Lung (tissue), 12 donors: Measurements from ENCODE around the gene ARHGAP10. TPM values are rescaled to one million over a fixed set of nuclear protein-coding genes. Genes with fewer than 3 reads are reported as not detected.

Experiments used
- ATAC-seq: fragments of 200-7000 bp; cut with Tn5 transposase; one replicate; pipeline ENCODE4 v1.9.1; 2020; ENCODE audit warnings: moderate number of reproducible peaks; ENCODE audit not compliant: insufficient read depth, low FRiP score
- DNase-seq, 3 donors: peaks; one replicate each; pipeline ENCODE4 v3.0.0-alpha.2; 2013 to 2017
- H3K27ac ChIP-seq, 2 donors: one replicate each; pipeline ENCODE4 v1.5.1; 2013; ENCODE audit warnings: mild to moderate bottlenecking in 2 of 2, moderate library complexity in 2 of 2, control low read depth in 1 of 2, inconsistent platforms in 1 of 2, low read depth in 1 of 2, low read length in 1 of 2
- H3K27me3 ChIP-seq, 3 donors: one replicate each; pipeline ENCODE4 v1.5.1; 2013; ENCODE audit warnings: low read length in 2 of 3; ENCODE audit not compliant: control insufficient read depth in 3 of 3, insufficient read depth in 3 of 3
- H3K36me3 ChIP-seq, 4 donors: one replicate each; pipeline ENCODE4 v1.5.1; 2013; ENCODE audit warnings: low read length in 4 of 4, mild to moderate bottlenecking in 1 of 4, moderate library complexity in 1 of 4; ENCODE audit not compliant: control insufficient read depth in 4 of 4, insufficient read depth in 4 of 4
- H3K4me1 ChIP-seq, 5 donors: one replicate each; pipeline ENCODE4 v1.5.1; 2013; ENCODE audit warnings: low read length in 5 of 5, mild to moderate bottlenecking in 2 of 5, moderate library complexity in 1 of 5; ENCODE audit not compliant: control insufficient read depth in 5 of 5, insufficient read depth in 5 of 5
- H3K4me3 ChIP-seq: one replicate; pipeline ENCODE4 v1.5.1; 2013; ENCODE audit warnings: mild to moderate bottlenecking, control low read depth, moderate library complexity
- H3K9ac ChIP-seq, 2 donors: one replicate each; pipeline ENCODE4 v1.5.1; 2013; ENCODE audit warnings: low read length in 2 of 2, control low read depth in 1 of 2; ENCODE audit not compliant: insufficient read depth in 1 of 2
- H3K9me3 ChIP-seq, 4 donors: one replicate each; pipeline ENCODE4 v1.5.1; 2013; ENCODE audit warnings: low read length in 3 of 4, mild to moderate bottlenecking in 1 of 4, moderate library complexity in 1 of 4; ENCODE audit not compliant: control insufficient read depth in 4 of 4, insufficient read depth in 3 of 4
- whole genome bisulfite sequencing, 2 donors: extraction: QIAGEN DNeasy Blood & Tissue Kit; methylation state at CpG; one replicate each; pipeline ENCODE4 v1.1.7; 2013; 5-methylcytosine and 5-hydroxymethylcytosine counted together
- polyA plus RNA-seq, 2 donors: library from polyadenylated mRNA; stranded (reverse); fragments of 200-250 nt; gene quantifications; one replicate each; pipeline ENCODE4 v1.2.1, GENCODE V29; 2013
- total RNA-seq, 2 donors: library from RNA; depleted of rRNA in 1 of 2; stranded (reverse); fragments of >200 nt in 1 of 2; gene quantifications; one replicate each; pipeline ENCODE4 v1.2.1, GENCODE V29; 2014 to 2021
- TF ChIP-seq, protein P1 (sequence below): IDR thresholded peaks from 2 replicates; pipeline ENCODE4 v1.5.1; 2012; ENCODE audit warnings: mild to moderate bottlenecking; ENCODE audit errors: control extremely low read depth, extremely low read depth
- donor health status: control.
- donor health status: control.
- donor health status: Bipolar disorder and iron deficiency.
- donor health status: healthy.
- donor health status: DM: yes; HTN: yes; CAD: no.

Gene ARHGAP10
- total and polyA plus RNA-seq, 4 donors, result 9.1 to 25.0 (median 17.5) TPM

DNA sequence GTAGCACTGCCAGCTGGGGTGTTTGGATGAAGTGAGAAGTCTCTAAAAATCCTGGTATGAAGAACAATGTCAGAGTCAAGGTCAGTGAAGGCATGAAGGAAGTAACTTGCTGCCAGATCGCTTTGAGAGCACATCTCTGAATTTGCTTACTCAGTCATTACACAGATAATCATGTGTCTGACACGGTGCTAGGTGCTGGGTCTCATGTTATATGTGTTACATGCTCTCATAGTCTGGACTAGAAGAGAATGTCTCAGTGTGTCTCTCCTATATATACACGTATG is 337.9 kb downstream of the ARHGAP10 start:
- TF ChIP-seq, protein P1, sequence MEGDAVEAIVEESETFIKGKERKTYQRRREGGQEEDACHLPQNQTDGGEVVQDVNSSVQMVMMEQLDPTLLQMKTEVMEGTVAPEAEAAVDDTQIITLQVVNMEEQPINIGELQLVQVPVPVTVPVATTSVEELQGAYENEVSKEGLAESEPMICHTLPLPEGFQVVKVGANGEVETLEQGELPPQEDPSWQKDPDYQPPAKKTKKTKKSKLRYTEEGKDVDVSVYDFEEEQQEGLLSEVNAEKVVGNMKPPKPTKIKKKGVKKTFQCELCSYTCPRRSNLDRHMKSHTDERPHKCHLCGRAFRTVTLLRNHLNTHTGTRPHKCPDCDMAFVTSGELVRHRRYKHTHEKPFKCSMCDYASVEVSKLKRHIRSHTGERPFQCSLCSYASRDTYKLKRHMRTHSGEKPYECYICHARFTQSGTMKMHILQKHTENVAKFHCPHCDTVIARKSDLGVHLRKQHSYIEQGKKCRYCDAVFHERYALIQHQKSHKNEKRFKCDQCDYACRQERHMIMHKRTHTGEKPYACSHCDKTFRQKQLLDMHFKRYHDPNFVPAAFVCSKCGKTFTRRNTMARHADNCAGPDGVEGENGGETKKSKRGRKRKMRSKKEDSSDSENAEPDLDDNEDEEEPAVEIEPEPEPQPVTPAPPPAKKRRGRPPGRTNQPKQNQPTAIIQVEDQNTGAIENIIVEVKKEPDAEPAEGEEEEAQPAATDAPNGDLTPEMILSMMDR, result no peak
- peaks cover 2 to 12% (median 8%) of the 10 kb centered on the region in 5 donors for H3K4me1 ChIP-seq
- H3K27me3 ChIP-seq, result no peaks in the 10 kb centered on the region
- H3K27ac ChIP-seq, result no peak overlapping the region
- ATAC-seq (no peak), DNase-seq (peak; percentile 48 to 70 (median 67))
- no peak overlapping the region for H3K9ac ChIP-seq
- peaks cover 3 to 19% (median 10%) of the 10 kb centered on the region in 4 donors for H3K36me3 ChIP-seq
- H3K9me3 ChIP-seq, result peaks cover 0 to 5% (median under 1%) of the 10 kb centered on the region in 4 donors
- 68 to 76% methylated on average over 3 of the region's 3 CpGs for WGBS, 2 donors
- no peak overlapping the region for H3K4me3 ChIP-seq

DNA sequence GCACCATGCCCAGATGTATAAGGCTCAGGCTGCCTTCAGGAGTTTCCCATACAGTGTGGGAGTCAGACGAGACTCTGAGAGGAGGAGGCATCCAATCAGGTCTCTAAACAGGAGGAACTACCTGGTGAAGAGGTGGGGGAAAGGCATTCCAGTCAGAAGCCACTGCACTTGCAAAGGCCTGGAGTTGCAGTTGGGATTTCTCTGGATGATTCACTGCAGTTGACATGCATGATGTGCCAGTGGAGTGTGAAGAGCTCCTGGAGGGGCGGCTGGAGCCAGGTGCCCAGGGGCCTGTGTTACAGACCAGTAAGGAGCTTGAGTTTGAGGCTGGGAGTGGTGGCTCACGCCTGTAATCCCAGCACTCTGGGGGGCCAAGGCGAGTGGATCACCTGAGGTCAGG is 339.1 kb downstream of the ARHGAP10 start:
- no peak for DNase-seq
- Histone ChIP-seq H3K27ac (no peak overlapping the region), H3K9me3 (peaks cover 0 to 10% (median 5%) of the 10 kb centered on the region in 4 donors), H3K27me3 (no peaks in the 10 kb centered on the region), H3K36me3 (peaks cover 10 to 24% (median 20%) of the 10 kb centered on the region in 4 donors), H3K9ac (no peak overlapping the region), H3K4me3 (no peak overlapping the region), H3K4me1 (peaks cover 2 to 12% (median 8%) of the 10 kb centered on the region in 5 donors)
- TF ChIP-seq, protein P1, result no peak
- WGBS, 2 donors, result 87 to 91% methylated on average over 4 of the region's 4 CpGs
- ATAC-seq, result no peak

- H3K36me3 ChIP-seq, result peaks cover 10 to 29% (median 22%) of the 10 kb centered on the region in 4 donors
- ATAC-seq, result no peak
These were observed 340.9 kb downstream of the ARHGAP10 start for GRCh38 chr4:148072789-148073188.

More at GRCh38 chr4:148072789-148073188, 340.9 kb downstream of the ARHGAP10 start:
- Histone ChIP-seq H3K27ac (no peak overlapping the region), H3K4me1 (peaks cover 3 to 17% (median 8%) of the 10 kb centered on the region in 5 donors), H3K4me3 (no peak overlapping the region), H3K9me3 (peaks cover 0 to 12% (median 6%) of the 10 kb centered on the region in 4 donors), H3K27me3 (no peaks in the 10 kb centered on the region), H3K9ac (no peak overlapping the region)
- DNase-seq, result peak in 1 of 3 donors; percentile 7
- TF ChIP-seq, protein P1, result no peak
- WGBS, 2 donors, result 96% methylated on average over 9 of the region's 9 CpGs
